ENCODE measurements around the gene SETD4. TPM values are rescaled to one million over a fixed set of nuclear protein-coding genes. Genes with fewer than 3 reads are reported as not detected.
"Not testable (repeated sequence)": the region's sequence is repeated elsewhere in the genome, so short reads cannot be mapped to it uniquely, and the experiment has no call there.

Gene SETD4
- polyA plus RNA-seq, 1 experiment = 13.7 TPM

DNA sequence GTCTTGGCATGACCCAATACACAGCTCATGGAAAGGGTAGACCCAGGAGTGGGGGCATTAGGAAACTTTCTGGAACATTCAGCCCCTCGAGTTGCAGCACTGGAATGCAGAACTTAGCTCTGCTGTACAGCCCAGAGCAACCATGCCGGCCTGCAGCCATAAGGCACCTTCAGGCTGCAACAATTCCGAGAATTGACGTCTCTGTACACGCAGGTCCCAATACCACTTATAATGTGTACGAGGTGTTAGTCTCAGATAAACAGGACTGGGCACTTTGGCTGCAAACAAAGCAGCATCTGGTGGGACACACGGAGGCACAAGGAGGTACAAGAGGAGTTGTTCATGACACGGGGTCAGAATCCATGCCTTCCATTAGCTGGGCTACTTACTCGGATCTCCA is 17.4 kb upstream of the SETD4 start:
- ChIA-PET POLR2A (no interaction called here), CTCF (interaction anchor here (0.6 kb wide), 1 partner anchor 14 kb away, joined by 3 read pairs; no protein-coding TSS in a partner anchor)
- no peak for DNase-seq (ENCODE audit: low read depth)
- no peaks in the 10 kb centered on the region for H3K27me3 ChIP-seq (ENCODE audit: control insufficient read depth, insufficient read depth, low read length)
- TF ChIP-seq, protein P1, sequence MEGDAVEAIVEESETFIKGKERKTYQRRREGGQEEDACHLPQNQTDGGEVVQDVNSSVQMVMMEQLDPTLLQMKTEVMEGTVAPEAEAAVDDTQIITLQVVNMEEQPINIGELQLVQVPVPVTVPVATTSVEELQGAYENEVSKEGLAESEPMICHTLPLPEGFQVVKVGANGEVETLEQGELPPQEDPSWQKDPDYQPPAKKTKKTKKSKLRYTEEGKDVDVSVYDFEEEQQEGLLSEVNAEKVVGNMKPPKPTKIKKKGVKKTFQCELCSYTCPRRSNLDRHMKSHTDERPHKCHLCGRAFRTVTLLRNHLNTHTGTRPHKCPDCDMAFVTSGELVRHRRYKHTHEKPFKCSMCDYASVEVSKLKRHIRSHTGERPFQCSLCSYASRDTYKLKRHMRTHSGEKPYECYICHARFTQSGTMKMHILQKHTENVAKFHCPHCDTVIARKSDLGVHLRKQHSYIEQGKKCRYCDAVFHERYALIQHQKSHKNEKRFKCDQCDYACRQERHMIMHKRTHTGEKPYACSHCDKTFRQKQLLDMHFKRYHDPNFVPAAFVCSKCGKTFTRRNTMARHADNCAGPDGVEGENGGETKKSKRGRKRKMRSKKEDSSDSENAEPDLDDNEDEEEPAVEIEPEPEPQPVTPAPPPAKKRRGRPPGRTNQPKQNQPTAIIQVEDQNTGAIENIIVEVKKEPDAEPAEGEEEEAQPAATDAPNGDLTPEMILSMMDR (IDR thresholded peaks at IDR 0.05; ENCODE audit: insufficient read depth, low read depth, low read length) = no peak
- no peaks in the 10 kb centered on the region for H3K36me3 ChIP-seq (ENCODE audit: control insufficient read depth, insufficient read depth, low read length)
- H3K4me3 ChIP-seq (ENCODE audit: low read depth, low read length) = no peak overlapping the region

DNA sequence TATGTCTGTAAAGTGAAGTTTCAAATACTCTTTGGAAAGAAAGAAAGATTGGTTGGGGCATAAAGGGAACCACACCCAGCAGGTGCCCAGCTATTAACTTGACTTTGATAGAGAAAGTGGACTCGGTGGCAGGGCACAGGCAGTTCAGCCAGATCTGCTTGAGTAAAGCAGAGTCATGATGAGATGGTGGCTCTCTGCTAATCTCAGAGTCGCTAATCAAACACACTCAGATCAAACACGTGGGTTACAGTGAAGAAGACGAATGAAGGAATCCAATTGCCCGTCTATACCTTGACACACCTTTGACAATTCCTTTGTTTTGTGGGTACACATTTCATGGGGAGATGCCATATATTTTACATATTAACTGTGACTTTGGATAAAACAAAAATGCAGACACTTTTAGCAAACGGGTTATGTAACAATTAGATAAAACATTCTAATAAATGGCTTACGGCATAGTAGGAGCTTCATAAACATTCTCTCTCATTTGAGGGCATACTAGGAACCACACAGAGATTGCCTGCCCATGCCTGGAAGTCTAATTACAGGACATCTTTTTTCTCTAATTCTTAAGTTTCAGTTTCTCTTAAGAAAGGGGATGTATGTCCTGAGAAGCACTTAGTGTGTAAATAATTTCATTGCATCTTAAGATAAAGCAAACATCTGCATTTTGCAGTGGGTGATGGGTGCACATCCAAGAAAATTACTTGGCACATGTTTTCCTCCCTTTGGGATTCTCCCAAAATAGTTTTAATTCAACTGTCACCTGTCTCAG is 16.7 kb upstream of the SETD4 start:
- no peak for DNase-seq (ENCODE audit: low read depth)
- Histone ChIP-seq H3K36me3 (ENCODE audit: control insufficient read depth, insufficient read depth, low read length) (peaks cover 6% of the 10 kb centered on the region), H3K4me3 (ENCODE audit: low read depth, low read length) (no peak overlapping the region), H3K27me3 (ENCODE audit: control insufficient read depth, insufficient read depth, low read length) (no peaks in the 10 kb centered on the region)
- POLR2A ChIA-PET = no interaction called here
- TF ChIP-seq, protein P1 (IDR thresholded peaks at IDR 0.05; ENCODE audit: insufficient read depth, low read depth, low read length) = no peak
- CTCF ChIA-PET = interaction anchor here (0.6 kb wide), 1 partner anchor 15 kb away, joined by 3 read pairs; no protein-coding TSS in a partner anchor

DNA sequence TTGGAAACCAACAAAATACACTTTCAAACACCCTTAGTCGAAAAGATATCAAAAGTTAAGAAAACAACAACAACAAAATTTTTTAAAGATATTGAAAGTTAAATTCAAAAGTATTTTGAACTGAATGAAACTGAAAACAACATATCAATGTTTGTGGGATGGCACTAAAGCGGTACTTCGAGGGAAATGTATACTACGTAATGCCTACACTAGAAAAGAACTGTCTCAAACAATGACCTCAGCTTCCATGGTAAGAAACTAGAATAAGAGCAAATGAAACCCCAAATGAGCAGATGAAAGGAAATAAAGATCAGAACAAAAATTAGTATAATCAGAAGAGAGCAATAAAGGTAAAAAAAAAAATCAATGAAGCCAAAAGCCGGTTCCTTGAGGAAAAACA is 15.6 kb upstream of the SETD4 start:
- no peak overlapping the region for H3K4me3 ChIP-seq (ENCODE audit: low read depth, low read length)
- peaks cover 6% of the 10 kb centered on the region for H3K36me3 ChIP-seq (ENCODE audit: control insufficient read depth, insufficient read depth, low read length)
- ChIA-PET CTCF (no interaction called here), POLR2A (no interaction called here)
- no peak for DNase-seq (ENCODE audit: low read depth)
- TF ChIP-seq, protein P1 (IDR thresholded peaks at IDR 0.05; ENCODE audit: insufficient read depth, low read depth, low read length) = no peak
- no peaks in the 10 kb centered on the region for H3K27me3 ChIP-seq (ENCODE audit: control insufficient read depth, insufficient read depth, low read length)

DNA sequence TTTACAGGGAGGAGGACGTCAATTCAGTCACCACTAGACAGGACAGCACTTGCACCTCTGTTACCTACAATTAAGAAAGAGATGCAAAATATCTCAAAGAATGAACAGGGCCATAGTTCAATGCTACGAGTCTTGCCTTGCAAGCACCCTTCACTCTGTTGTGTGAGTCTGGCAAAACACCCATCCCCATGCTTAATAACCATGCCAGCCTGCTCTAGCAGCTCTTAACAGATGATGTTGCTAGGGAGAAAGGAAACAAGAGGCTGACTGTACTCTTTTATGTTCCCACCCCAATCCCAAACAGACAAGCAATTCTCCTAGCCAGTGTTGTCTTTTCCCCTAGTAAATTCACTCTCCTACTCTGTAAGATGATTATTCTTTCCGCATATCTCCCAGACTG is 14.8 kb upstream of the SETD4 start:
- ChIA-PET CTCF (interaction anchor here (1.8 kb wide), 1 partner anchor 9 kb away, joined by 4 read pairs; no protein-coding TSS in a partner anchor), POLR2A (no interaction called here)
- no peak for DNase-seq (ENCODE audit: low read depth)
- Histone ChIP-seq H3K27me3 (ENCODE audit: control insufficient read depth, insufficient read depth, low read length) (no peaks in the 10 kb centered on the region), H3K4me3 (ENCODE audit: low read depth, low read length) (no peak overlapping the region), H3K36me3 (ENCODE audit: control insufficient read depth, insufficient read depth, low read length) (peaks cover 6% of the 10 kb centered on the region)
- TF ChIP-seq, protein P1 (IDR thresholded peaks at IDR 0.05; ENCODE audit: insufficient read depth, low read depth, low read length) = no peak

DNA sequence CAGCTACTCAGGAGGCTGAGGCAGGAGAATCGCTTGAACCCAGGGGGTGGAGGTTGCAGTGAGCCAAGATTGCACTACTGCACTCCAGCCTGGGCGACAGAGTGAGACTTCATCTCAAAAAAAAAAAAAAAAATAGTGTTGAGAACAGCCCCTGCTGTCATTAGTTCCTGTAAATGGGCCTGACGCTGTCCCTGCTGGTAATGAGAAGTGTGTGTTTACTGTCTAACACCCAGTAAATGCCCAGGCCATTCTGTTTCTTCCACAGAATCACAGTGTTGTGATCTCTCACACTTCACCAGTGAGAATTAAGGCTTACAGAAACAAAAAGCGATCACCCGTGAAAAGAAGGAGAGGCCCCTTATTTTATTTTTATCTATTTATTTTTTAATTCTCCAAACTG is 13.6 kb upstream of the SETD4 start:
- DNase-seq (ENCODE audit: low read depth); H3K36me3 ChIP-seq (ENCODE audit: control insufficient read depth, insufficient read depth, low read length); H3K27me3 ChIP-seq (ENCODE audit: control insufficient read depth, insufficient read depth, low read length); POLR2A ChIA-PET; H3K4me3 ChIP-seq (ENCODE audit: low read depth, low read length): not testable (repeated sequence)
- CTCF ChIA-PET = interaction anchor here (1.8 kb wide), 1 partner anchor 10 kb away, joined by 4 read pairs; no protein-coding TSS in a partner anchor
